HG02588 (cell line): Measurements from ENCODE around the gene RMND1.
"Not testable (repeated sequence)": the region's sequence is repeated elsewhere in the genome, so short reads cannot be mapped to it uniquely, and the experiment has no call there.

Source experiments
- ATAC-seq: cut with Tn5 transposase; IDR thresholded peaks from one replicate; pipeline ENCODE4 v1.9.1; 2021; ENCODE audit warnings: mild to moderate bottlenecking, moderate library complexity; ENCODE audit not compliant: unreplicated experiment

RMND1 gene

DNA sequence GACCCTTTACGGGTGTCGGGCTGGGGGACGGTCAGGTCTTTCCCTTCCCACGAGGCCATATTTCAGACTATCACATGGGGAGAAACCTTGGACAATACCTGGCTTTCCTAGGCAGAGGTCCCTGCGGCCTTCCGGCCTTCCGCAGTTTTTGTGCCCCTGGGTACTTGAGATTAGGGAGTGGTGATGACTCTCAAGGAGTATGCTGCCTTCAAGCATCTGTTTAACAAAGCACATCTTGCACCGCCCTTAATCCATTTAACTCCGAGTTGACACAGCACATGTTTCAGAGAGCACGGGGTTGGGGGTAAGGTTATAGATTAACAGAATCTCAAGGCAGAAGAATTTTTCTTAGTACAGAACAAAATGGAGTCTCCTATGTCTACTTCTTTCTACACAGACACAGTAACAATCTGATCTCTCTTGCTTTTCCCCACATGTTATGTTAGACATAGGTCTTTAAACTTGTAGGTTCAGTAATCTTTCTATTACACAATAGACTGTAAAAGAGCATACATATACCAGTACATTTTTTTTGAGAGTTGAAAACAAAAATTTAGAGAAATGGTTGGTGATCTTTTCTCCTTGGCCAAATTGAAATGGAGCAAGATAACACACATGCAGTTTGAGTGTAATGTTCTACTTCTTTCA is 3.9 kb upstream of the RMND1 start:
- ATAC-seq, result not testable (repeated sequence)

DNA sequence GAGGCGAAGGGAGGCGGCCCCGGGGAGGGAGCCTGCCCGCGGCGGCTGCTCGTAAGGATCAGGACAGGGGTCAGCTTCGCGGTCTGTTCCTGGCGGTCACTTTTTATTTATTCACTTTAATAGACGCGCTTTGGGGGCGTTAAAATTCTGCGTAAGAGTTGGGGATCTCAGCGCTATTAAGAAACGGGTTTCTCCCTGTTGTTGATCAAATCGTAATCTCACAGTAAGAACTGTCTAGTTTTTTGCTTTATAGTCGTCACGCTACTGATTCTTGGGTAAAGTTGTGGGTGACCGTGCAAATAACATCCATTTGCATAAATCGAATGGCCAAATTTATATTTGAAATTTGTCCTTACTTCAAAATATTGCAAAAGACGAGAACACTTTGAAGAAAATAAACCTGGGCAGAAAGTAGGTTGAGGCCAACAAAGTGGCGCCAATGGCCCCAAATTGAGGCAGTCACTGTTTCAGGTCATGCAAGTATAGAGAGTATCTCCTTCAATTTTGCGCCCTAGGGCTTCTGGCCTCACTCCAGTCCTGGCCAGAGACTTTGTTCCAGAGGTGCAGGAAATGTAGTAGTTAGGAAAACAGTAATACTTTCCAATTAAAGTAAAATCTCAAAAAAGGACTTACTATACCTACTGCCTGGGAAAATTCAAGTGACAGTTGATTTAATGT is 963 bp upstream of the RMND1 start:
- ATAC-seq, result no peak

DNA sequence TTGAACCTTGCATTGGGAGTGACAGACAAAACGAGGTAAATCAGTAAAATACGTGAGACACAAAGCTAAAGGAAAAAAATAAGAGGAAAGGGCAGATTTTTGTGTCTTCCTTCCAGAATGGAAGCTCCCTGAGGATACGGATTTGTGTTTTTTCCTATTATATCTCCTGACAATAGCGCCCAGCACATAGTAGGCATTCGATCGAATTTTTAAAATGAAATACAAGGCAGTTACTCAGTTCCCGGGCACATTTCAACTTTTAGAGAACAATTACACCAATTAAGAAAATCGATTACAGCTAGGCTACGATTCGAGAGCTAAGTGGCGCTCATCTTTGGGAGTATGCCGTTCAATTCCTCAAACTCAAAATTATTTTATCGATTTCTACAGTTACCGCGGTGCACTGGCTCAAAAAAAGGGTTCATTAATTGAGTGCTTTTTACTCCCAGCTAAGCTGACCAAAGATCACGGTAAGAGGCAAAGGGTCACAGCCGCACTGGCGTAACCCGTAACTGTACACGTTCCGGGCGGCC is 443 bp downstream of the RMND1 start:
- no peak for ATAC-seq

DNA sequence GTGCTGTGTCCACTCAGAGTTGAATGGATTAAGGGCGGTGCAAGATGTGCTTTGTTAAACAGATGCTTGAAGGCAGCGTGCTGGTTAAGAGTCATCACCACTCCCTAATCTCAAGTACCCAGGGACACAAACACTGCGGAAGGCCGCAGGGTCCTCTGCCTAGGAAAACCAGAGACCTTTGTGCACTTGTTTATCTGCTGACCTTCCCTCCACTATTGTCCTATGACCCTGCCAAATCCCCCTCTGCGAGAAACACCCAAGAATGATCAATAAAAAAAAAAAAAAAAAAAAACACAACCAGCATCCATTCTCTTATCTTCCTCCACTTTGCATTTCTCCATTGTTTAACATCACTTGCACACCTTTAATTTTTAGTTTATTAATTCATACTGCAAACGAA is 998 bp downstream of the RMND1 start:
- ATAC-seq, result not testable (repeated sequence)

DNA sequence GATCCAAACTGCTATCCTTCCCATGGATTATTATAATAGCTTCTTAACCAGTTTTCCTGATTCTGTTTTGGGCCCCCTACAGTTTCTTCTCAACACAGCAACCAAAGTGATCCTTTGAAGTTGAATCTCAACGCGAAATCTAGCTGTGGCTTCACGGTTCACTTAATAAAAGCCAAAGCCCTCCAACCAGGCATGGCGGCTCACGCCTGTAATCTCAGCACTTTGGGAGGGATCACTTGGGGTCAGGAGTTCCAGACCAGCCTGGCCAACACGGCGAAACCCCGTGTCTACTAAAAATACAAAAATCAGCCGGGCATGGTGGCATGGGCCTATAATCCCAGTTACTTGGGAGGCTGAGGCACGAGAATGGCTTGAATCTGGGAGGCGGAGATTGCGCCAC is 3.3 kb downstream of the RMND1 start:
- no peak for ATAC-seq

DNA sequence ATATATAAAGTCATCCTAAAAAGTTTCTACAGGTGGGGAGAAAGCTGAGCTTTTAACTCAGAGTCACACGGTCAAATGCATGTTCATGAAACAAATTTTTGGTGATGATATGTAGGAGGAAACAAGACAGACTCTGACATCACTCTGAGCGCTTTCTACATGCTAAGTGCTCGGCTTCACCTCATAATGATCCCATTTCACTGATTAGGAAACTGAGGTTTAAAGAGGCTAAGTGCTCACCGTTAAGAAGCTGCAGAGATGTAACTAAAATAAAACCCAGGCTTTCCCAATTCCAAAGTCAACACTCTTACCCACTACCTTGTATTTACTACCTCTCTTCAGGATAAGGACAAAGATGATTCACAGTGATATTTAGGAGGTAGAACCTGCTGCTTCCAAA is 4.7 kb downstream of the RMND1 start:
- no peak for ATAC-seq

DNA sequence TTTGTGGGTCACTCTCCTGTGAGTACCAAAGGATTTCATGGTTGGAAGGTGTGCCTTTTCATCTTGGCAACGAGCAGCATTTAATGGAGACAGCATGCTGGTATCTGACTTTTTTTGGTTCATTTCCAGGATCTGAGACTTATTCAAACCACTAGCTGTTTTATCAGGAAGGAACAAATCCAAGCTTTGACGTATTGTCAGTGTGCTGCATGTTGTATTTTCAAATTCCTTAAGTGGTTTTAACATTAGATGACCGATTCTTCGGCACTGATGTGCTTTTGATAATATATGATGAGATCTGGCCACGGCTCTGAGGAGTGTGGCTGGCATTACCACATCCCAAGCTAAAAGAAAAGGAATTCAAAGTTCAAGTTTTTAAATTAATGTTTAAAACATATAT is 6.4 kb downstream of the RMND1 start:
- no peak for ATAC-seq

DNA sequence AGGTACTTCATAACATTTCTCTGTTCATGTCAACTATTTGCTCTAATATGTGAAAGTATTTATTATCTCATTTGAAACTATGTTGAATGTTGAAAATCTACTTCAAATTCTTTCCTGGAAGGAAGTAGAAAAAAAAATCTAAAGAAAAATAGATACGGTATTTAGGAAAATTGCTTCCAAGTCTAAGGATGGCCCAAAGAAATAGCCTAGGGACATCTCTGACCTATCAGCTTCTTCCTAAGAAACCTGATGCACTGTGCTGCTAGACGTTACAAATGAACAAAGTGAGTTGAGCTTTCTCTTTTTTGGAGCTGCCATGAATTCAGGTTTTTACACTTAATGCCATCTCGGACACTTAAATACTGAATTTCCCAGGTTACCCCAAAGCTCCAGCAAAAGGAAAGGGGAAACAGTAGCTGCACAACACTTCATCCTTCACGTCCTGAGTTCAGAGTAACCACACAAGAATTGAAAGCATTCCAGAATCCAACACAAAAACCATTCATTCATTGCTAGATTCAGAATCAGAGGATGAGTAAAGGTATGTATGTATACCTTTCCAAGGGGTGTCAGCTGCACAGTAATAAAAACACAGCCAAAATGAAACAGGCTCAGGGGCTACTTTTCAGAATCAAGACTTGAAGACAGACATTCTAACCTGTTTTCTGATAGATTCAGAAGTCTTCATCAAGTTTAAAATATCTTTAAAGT is 7.9 kb downstream of the RMND1 start:
- ATAC-seq, result no peak

DNA sequence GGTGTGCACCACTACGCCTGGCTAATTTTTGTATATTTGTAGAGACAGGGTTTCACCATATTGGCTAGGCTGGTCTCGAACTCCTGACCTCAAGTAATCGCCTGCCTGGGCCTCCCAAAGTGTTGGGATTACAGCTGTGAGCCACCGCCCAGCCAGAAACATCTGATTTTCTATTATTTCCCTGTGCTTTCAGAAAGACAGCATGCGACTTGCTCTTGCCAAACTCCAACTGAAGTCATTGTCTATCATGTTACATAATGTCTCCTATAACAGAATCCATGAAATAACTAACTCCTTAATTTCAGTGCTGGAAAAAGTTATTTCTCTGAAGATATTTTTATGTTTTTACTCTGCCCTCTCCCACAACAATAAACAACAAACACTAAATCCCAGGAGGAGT is 8.5 kb downstream of the RMND1 start:
- ATAC-seq, result no peak

DNA sequence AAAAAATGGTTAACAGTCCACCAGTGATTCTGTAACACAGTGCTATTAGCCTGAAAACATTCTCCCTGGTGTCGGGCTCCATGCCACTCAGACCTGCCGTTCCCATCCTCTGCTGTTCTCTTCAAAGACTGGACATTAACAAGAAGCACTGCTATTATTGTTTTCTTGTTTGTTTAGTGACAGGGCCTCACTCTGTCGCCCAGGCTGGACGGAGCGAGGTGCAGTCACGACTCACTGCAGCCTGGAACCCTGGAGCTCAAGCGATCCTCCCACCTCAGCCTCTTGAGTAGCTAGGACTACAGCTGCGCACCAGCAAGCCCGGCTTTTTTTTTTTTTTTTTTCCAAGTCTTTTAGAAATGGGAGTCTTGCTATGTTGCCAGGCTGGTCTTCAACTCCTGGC is 9.6 kb downstream of the RMND1 start:
- no peak for ATAC-seq

DNA sequence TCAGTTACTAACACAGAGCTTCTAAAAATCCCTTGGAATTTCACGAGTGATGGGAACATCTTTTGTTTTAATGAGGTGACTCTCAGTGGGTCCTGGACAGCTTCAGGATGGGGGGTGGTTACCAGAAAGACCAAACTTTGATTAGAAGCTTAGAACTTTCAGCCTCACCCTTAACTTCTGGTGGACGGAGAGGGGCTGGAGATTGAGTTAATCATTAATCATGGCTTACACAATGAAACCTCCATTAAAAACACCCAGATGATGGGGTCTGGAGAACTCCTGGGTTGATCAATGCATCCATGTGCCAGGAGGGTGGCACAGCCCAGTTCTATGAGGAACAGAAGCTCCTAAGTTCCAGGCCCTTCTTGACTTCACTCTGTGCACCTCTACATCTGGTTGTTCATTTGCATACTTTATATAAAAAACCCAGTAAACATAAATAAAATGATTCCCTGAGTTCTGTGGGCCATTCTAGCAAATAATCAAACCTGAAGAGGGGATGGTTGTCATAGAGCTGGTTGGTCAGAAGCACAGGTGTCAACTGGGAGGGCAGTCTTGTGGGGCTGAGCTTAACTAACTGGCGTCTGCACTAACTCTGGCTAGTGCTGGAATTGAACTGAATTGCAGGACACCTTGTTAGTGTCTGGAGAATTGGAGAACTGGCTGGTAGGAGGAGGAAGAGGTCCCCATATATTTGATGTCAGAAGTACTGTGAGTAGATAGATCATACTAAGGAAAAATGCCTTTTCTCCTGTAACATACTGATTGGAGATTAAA is 10.3 kb downstream of the RMND1 start:
- ATAC-seq, result no peak

DNA sequence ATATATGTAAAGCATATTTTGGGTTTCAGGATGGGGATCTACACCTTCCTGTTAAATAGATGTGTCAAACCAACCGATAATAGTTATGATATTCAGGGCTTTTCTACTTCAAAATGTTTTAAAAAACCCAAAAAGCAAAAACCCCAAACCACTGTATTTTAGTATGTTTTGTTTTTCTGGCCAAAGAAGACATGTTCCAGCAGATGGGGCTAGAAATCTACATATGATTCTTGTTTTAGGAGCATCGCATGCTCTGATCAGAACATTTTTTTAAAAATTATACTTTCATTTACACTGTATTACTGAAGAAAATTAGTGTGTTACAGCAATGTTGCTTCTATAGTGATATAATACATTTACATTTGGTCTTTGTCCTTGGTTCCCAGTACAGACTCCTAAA is 11.0 kb downstream of the RMND1 start:
- peak; percentile 45 for ATAC-seq

DNA sequence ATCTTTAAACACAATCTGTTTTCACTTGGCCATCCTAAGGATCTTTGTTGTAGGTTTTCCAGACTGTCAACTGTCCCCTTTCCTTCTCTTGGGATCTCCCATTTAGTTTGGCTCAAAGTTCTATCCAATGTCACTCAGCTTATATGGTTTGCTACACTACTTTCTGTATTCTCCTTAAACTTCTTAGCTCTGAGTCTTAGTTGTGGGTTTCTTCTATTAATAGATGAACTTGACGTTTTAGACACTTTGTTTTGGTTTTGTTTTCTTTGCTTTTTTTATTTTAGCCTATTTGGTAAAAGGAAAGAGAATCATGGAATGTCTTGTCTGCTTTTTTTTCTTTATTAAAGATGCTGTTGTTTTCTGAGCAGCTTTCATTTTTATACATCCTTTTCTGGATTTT is 11.4 kb downstream of the RMND1 start:
- ATAC-seq, result peak; percentile 60

DNA sequence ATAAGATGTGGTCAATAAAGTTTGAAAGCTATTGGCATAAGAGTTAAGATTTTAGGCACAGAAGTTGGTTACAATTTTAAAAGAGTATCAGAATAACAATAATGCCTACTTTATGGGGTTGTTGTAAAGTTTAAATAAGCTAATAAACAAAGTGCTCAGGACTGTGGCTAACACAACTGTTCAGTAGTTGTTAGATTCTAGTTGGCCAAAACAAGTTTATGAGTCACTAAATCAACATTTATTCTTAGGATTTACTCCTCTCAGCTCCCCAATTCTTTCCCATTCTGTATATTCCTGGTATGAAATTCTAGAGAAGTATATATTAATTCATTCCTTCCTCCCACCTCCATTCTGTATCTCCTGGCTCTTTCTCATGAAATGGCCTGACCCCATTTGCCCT is 14.5 kb downstream of the RMND1 start:
- ATAC-seq, result no peak

DNA sequence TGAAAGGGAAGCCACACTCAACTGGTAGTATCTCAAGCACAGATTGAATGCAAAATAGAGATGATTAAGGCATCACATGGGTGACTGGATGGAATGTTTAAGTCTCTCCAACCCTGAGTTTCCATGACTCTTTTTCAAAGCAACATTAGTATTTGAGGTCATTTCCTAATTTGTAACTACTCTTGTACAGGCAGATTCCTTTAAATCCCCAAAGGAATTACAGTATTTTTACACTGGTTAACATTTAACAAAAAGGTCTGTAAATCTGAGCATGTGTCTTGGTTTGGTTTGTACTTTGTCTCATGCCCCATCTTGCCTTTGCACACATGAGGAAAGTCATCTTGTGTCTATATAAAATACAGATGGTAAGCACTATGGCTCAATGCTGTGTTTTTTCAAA is 15.1 kb downstream of the RMND1 start:
- no peak for ATAC-seq

DNA sequence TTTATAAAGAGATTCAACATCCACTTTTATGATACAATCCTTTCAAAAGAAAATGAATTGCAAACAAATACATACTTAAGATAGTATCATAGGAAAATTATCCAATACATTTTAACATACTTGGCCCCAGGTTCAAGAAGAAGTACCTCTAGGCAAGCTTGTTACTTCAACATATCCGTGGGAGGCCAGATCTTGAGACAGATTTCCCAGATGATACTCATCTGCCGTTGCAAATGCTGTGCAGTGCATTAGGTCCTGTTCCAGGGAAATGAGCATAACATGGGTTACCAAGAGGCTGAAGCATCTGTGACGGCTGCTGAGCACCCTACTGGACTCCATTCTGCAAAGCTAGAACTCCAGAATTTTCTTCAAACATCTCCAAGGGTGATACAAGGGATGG is 15.6 kb downstream of the RMND1 start:
- ATAC-seq, result no peak

DNA sequence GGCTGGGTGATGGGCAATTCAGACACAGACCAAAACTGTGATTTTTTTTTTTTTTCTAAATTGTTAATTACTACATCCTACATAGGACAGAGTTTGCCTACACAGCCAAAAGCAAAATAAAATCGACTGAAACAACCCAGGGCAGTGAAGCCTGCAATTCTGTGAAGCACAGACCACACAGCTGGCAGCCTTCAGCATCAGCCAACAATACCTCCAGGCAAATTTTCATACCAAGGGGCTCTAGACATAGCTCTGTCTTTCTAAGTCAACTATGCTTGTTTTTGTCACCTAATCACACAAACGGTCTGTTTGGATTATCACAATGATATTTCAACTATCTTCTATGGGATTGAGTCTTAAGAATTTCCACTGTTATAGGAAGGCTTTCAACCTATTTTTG is 17.6 kb downstream of the RMND1 start:
- no peak for ATAC-seq

DNA sequence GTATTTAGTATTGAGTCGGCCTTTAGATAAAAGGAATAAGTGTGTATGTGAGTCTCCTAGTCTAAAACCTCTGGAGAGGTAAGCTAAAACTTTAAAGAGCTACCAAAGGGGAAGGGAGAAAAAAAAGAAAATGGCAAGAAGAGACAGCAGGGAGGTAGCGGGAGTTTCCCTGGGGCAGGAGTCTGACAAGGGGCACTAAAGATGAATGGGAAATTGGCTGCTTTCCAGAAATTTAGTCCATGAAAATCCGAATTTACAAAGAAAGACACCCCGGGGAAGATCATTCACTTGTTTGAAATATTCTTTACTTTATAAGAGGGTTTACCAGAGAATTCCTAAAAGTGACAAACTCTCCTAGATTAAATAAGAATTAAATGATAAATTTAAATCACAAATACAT is 19.3 kb downstream of the RMND1 start:
- no peak for ATAC-seq

DNA sequence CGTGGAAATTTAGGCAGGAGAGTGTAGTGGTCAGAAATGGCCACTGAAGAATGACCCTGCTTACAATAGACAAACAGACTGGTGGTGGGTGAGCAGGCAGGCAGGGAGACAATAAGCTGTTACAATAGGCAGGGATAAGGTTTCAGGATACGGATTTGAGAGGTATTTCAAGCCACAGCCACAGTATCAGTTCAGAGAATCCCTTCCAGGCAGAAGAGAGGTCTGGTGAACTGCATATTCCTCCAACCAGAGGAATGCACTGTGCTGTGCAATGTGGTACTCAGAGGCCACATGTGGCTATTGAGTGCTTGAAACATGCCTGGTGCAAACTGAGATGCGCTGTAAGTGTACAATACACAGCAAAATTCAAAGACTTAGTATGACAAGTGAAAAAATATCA is 20.6 kb downstream of the RMND1 start:
- no peak for ATAC-seq

DNA sequence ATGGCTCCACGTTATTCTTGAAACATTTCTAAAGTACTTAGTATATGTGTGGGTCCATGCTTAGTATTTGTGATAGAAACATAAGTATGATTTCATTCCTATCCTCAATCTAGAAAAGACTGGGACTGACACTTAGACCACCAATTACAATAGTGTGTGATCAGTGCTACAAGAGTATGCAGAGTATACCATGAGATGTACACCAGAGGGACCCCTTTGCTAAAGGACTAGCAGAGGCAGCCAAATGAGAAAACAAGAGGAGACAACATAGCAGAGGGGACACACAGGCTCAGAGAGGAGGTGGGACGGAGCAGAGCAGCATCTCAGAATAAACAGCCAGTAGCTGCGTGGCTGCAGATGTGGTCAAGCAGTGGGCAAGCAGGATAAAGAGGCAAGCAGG is 21.0 kb downstream of the RMND1 start:
- ATAC-seq, result no peak

DNA sequence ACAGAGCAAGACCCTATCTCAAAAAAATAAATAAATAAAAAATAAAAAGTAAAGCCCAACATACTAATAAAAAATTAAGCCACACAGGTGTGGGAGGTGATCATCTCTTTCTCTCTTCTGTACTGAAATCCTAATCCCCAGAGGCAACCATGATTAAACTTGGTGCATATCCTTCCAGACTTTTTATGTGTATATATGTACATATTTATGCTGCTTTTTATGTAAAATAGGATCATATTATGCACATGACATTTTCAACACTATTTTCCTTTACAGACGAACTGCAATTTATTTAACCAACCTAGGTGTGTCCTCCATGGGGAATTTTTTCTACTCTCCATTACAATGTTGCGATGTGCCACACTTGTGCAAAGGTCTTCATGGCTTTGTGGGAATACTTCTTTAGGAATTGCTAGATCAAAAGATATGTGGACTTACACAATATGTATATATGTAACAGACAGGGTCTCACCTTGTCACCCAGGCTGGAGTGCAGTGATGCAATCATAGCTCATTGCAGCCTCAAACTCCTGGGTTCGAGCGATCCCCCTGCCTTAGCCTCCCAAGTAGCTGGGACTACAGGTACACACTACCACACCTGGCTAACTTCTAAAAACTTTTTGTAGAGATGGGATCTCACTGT is 23.7 kb downstream of the RMND1 start:
- no peak for ATAC-seq
